Measurements from ENCODE around the gene PTPN14.
A peak's percentile ranks its signal among the peaks of the same experiment; 100 is the strongest.

Gene PTPN14

GRCh38 chr1:214363386-214363785 lies 188.0 kb downstream of the PTPN14 start:
- DNase-seq (ENCODE audit: low spot score), result no peak

- DNase-seq (ENCODE audit: low spot score), result peak; percentile 38
These were observed 189.1 kb downstream of the PTPN14 start for GRCh38 chr1:214362188-214362882.

GRCh38 chr1:214361636-214362035 lies 189.8 kb downstream of the PTPN14 start:
- DNase-seq (ENCODE audit: low spot score), result no peak

- no peak for DNase-seq (ENCODE audit: low spot score)
These were observed 190.8 kb downstream of the PTPN14 start for GRCh38 chr1:214360525-214361164.

GRCh38 chr1:214360116-214360515 lies 191.3 kb downstream of the PTPN14 start:
- DNase-seq (ENCODE audit: low spot score), result no peak

- DNase-seq (ENCODE audit: low spot score), result no peak
These were observed 196.8 kb downstream of the PTPN14 start for GRCh38 chr1:214354440-214355148.

GRCh38 chr1:214352838-214353237 lies 198.6 kb downstream of the PTPN14 start:
- no peak for DNase-seq (ENCODE audit: low spot score)

- DNase-seq (ENCODE audit: low spot score), result no peak
These were observed 199.7 kb downstream of the PTPN14 start for GRCh38 chr1:214351551-214352277.

- no peak for DNase-seq (ENCODE audit: low spot score)
These were observed 201.6 kb downstream of the PTPN14 start for GRCh38 chr1:214349781-214350180.

- DNase-seq (ENCODE audit: low spot score), result no peak
These were observed 202.4 kb downstream of the PTPN14 start for GRCh38 chr1:214349008-214349407.

GRCh38 chr1:214344897-214345296 lies 206.5 kb downstream of the PTPN14 start:
- no peak for DNase-seq (ENCODE audit: low spot score)

GRCh38 chr1:214342525-214342924 lies 208.9 kb downstream of the PTPN14 start:
- no peak for DNase-seq (ENCODE audit: low spot score)

GRCh38 chr1:214341932-214342331 lies 209.5 kb downstream of the PTPN14 start:
- no peak for DNase-seq (ENCODE audit: low spot score)

GRCh38 chr1:214341459-214341858 lies 209.9 kb downstream of the PTPN14 start:
- no peak for DNase-seq (ENCODE audit: low spot score)

GRCh38 chr1:214338212-214338611 lies 213.2 kb downstream of the PTPN14 start:
- DNase-seq (ENCODE audit: low spot score), result no peak

GRCh38 chr1:214337511-214337910 lies 213.9 kb downstream of the PTPN14 start:
- no peak for DNase-seq (ENCODE audit: low spot score)

- no peak for DNase-seq (ENCODE audit: low spot score)
These were observed 214.4 kb downstream of the PTPN14 start for GRCh38 chr1:214337015-214337414.

GRCh38 chr1:214335567-214335966 lies 215.8 kb downstream of the PTPN14 start:
- no peak for DNase-seq (ENCODE audit: low spot score)

- peak; percentile 50 for DNase-seq (ENCODE audit: low spot score)
These were observed 218.2 kb downstream of the PTPN14 start for GRCh38 chr1:214332946-214333798.

- DNase-seq (ENCODE audit: low spot score), result no peak
These were observed 219.5 kb downstream of the PTPN14 start for GRCh38 chr1:214331827-214332423.

GRCh38 chr1:214331180-214331579 lies 220.2 kb downstream of the PTPN14 start:
- no peak for DNase-seq (ENCODE audit: low spot score)

Data from Ammon's horn (tissue), 1 donor.